MCF 10A (cell line): Measurements from ENCODE around the gene ERCC5. TPM values are rescaled to one million over a fixed set of nuclear protein-coding genes. Genes with fewer than 3 reads are reported as not detected.

Experiments
- BruUV-seq: library from RNA; stranded (reverse); fragments of 400-500 nt; replicated peaks from 2 replicates; lab custom pipeline; 2021; lab: Mats Ljungman, UMichigan
- CTCF ChIA-PET: fragments of 300-600 bp; sonication (Branson Sonifier 250); formaldehyde crosslinking; extraction: SDS; loops from one replicate; lab custom pipeline; 2021; ENCODE audit warnings: antibody characterized with exemption, inconsistent platforms; lab: Yijun Ruan, JAX
- POLR2A ChIA-PET: fragments of 300-600, 350-650 bp; sonication (Branson Sonifier 250); formaldehyde crosslinking; extraction: SDS; loops from one replicate; lab custom pipeline; 2020; ENCODE audit warnings: antibody characterized with exemption, inconsistent platforms; lab: Yijun Ruan, JAX
- DNase-seq: peaks from one replicate; pipeline ENCODE4 v3.0.0-alpha.2; 2018; ENCODE audit not compliant: unreplicated experiment
- H3K27ac Mint-ChIP-seq: one replicate; pipeline ENCODE4 v1.8.0; 2022; ENCODE audit warnings: mild to moderate bottlenecking, low read depth, mixed read lengths; ENCODE audit not compliant: unreplicated experiment
- H3K27me3 Mint-ChIP-seq: one replicate; pipeline ENCODE4 v1.8.0; 2022; ENCODE audit warnings: mixed read lengths; ENCODE audit not compliant: insufficient read depth, unreplicated experiment
- H3K36me3 Mint-ChIP-seq: one replicate; pipeline ENCODE4 v1.8.0; 2022; ENCODE audit warnings: mild to moderate bottlenecking, moderate library complexity, mixed read lengths; ENCODE audit not compliant: insufficient read depth, unreplicated experiment
- H3K4me1 Mint-ChIP-seq: one replicate; pipeline ENCODE4 v1.8.0; 2022; ENCODE audit warnings: mixed read lengths; ENCODE audit not compliant: insufficient read depth, unreplicated experiment
- H3K4me3 Mint-ChIP-seq: one replicate; pipeline ENCODE4 v1.8.0; 2022; ENCODE audit warnings: mild to moderate bottlenecking, moderate library complexity, mixed read lengths; ENCODE audit not compliant: unreplicated experiment
- H3K9me3 Mint-ChIP-seq: one replicate; pipeline ENCODE4 v1.8.0; 2022; ENCODE audit warnings: mixed read lengths; ENCODE audit not compliant: unreplicated experiment
- intact Hi-C: fragments of 100-400 bp; cut with micrococcal nuclease; formaldehyde crosslinking; loops from 2 replicates; pipeline ENCODE4 v1.14.1; 2022
- total RNA-seq: library from RNA; stranded (reverse); gene quantifications from 2 replicates; pipeline ENCODE4 v1.2.3, GENCODE V29; 2022
- TF ChIP-seq, protein P1 (sequence below): fragments of 200-600 bp; IDR thresholded peaks from one replicate; pipeline ENCODE4 v1.8.0; 2022; ENCODE audit warnings: antibody characterized with exemption, mild to moderate bottlenecking; ENCODE audit not compliant: unreplicated experiment

ERCC5 gene
- total RNA-seq, 1 experiment from 2014 or later, result 68.1 TPM

GRCh38 chr13:102814025-102814607 is 31.7 kb upstream of the ERCC5 start:
- DNase-seq, result no peak
- peaks cover 57% of the 10 kb centered on the region for H3K36me3 Mint-ChIP-seq
- H3K4me1 Mint-ChIP-seq, result peaks cover 14% of the 10 kb centered on the region
- TF ChIP-seq, protein P1, sequence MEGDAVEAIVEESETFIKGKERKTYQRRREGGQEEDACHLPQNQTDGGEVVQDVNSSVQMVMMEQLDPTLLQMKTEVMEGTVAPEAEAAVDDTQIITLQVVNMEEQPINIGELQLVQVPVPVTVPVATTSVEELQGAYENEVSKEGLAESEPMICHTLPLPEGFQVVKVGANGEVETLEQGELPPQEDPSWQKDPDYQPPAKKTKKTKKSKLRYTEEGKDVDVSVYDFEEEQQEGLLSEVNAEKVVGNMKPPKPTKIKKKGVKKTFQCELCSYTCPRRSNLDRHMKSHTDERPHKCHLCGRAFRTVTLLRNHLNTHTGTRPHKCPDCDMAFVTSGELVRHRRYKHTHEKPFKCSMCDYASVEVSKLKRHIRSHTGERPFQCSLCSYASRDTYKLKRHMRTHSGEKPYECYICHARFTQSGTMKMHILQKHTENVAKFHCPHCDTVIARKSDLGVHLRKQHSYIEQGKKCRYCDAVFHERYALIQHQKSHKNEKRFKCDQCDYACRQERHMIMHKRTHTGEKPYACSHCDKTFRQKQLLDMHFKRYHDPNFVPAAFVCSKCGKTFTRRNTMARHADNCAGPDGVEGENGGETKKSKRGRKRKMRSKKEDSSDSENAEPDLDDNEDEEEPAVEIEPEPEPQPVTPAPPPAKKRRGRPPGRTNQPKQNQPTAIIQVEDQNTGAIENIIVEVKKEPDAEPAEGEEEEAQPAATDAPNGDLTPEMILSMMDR, result no peak
- ChIA-PET POLR2A (interaction anchor here (1.1 to 2.3 kb wide), 4 partner anchors 10 to 223 kb away, joined by 3 to 7 read pairs (median 4); partner anchors contain the start of gene ERCC5), CTCF (interaction anchor here (0.6 to 1.0 kb wide), 3 partner anchors 12 to 210 kb away, joined by 3 read pairs; no protein-coding TSS in a partner anchor)
- no TSS peak for BruUV-seq
- no peak overlapping the region for H3K4me3 Mint-ChIP-seq
- intact Hi-C loops, result no loop called here
- no peaks in the 10 kb centered on the region for H3K9me3 Mint-ChIP-seq
- H3K27me3 Mint-ChIP-seq, result no peaks in the 10 kb centered on the region
- H3K27ac Mint-ChIP-seq, result no peak overlapping the region

- BruUV-seq, result no TSS peak
- no peak for DNase-seq
- peaks cover 14% of the 10 kb centered on the region for H3K4me1 Mint-ChIP-seq
- CTCF ChIA-PET, result interaction anchor here (0.5 to 1.0 kb wide), 3 partner anchors 11 to 211 kb away, joined by 3 to 6 read pairs (median 3); no protein-coding TSS in a partner anchor
- H3K36me3 Mint-ChIP-seq, result peaks cover 64% of the 10 kb centered on the region
- intact Hi-C loops, result no loop called here
- no peak overlapping the region for H3K4me3 Mint-ChIP-seq
- H3K27me3 Mint-ChIP-seq, result no peaks in the 10 kb centered on the region
- no peak overlapping the region for H3K27ac Mint-ChIP-seq
- no peaks in the 10 kb centered on the region for H3K9me3 Mint-ChIP-seq
- TF ChIP-seq, protein P1, result no peak
- POLR2A ChIA-PET, result interaction anchor here (1.1 to 2.3 kb wide), 3 partner anchors 10 to 31 kb away, joined by 3 to 7 read pairs (median 6); partner anchors contain the start of gene ERCC5
These were observed 31.0 kb upstream of the ERCC5 start for GRCh38 chr13:102814793-102815192.

DNA sequence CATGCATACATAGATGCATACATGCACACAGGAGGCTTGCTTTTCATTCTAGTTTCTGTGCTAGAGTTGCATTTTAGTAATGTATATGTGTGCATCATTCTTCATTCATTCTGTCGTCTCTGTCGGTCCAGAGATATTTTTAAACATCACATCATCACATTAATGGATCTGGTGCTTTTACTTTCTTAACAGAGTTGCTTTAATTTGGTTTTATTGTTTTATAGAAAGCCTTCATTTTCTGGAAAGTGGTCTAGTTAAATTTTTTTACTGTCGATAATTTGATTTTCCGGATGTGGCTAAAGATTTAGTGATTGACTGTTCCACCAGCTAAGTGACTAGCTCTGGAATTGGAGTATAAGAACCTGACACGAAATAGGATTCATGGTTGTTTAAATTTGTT is 30.0 kb upstream of the ERCC5 start:
- Mint-ChIP-seq H3K36me3 (peaks cover 70% of the 10 kb centered on the region), H3K27ac (no peak overlapping the region), H3K4me1 (peaks cover 14% of the 10 kb centered on the region), H3K4me3 (no peak overlapping the region), H3K9me3 (no peaks in the 10 kb centered on the region), H3K27me3 (no peaks in the 10 kb centered on the region)
- BruUV-seq, result no TSS peak
- no peak for DNase-seq
- ChIA-PET POLR2A (interaction anchor here (1.7 kb wide), 1 partner anchor 16 kb away, joined by 6 read pairs; no protein-coding TSS in a partner anchor), CTCF (interaction anchor here (1.0 kb wide), 1 partner anchor 32 kb away, joined by 3 read pairs; no protein-coding TSS in a partner anchor)
- intact Hi-C loops, result no loop called here
- TF ChIP-seq, protein P1, result no peak

GRCh38 chr13:102816708-102817107 is 29.1 kb upstream of the ERCC5 start:
- POLR2A ChIA-PET, result interaction anchor here (0.6 kb wide), 1 partner anchor 29 kb away, joined by 3 read pairs; no protein-coding TSS in a partner anchor
- no peak overlapping the region for H3K4me3 Mint-ChIP-seq
- no peaks in the 10 kb centered on the region for H3K27me3 Mint-ChIP-seq
- TF ChIP-seq, protein P1, result no peak
- peaks cover 62% of the 10 kb centered on the region for H3K36me3 Mint-ChIP-seq
- no peak overlapping the region for H3K27ac Mint-ChIP-seq
- intact Hi-C loops, result no loop called here
- no peak for DNase-seq
- peaks cover 14% of the 10 kb centered on the region for H3K4me1 Mint-ChIP-seq
- H3K9me3 Mint-ChIP-seq, result no peaks in the 10 kb centered on the region
- CTCF ChIA-PET, result no interaction called here
- BruUV-seq, result no TSS peak
